Measurements from ENCODE around the gene GUF1. TPM values are rescaled to one million over a fixed set of nuclear protein-coding genes. Genes with fewer than 3 reads are reported as not detected.

Gene GUF1
- total RNA-seq, 1 donor from 2014 or later: 26.0 TPM

DNA sequence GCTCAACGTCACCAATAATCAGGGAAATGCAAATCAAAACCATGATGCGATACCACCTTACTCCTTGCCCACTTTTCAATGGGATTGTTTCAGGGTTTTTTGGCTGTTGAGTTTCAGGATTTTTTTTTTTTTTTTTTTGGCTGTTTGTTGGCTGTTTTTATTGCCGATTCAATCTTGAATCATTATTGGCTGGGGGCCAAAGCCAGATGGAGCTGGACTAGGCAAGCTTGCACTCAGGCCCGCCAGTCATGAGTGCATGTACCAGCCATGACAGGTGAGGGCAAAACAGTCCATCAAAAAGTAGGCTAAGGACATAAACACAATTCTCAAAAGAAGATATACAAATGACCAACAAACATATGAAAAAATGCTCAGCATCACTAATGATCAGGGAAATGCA is 40.1 kb upstream of the GUF1 start:
- Mint-ChIP-seq H3K4me1 (no peaks in the 10 kb centered on the region), H3K9me3 (peaks cover 5% of the 10 kb centered on the region), H3K4me3 (no peak overlapping the region), H3K27me3 (peaks cover 1% of the 10 kb centered on the region), H3K27ac (no peak overlapping the region), H3K36me3 (ENCODE audit: low read depth) (no peaks in the 10 kb centered on the region)
- DNase-seq (no peak), ATAC-seq (ENCODE audit: low read depth) (no peak)
- intact Hi-C loops (cut with micrococcal nuclease): no loop called here
- POLR2A ChIA-PET: no interaction called here
- CTCF ChIA-PET: no interaction called here
- TF ChIP-seq, protein P1, sequence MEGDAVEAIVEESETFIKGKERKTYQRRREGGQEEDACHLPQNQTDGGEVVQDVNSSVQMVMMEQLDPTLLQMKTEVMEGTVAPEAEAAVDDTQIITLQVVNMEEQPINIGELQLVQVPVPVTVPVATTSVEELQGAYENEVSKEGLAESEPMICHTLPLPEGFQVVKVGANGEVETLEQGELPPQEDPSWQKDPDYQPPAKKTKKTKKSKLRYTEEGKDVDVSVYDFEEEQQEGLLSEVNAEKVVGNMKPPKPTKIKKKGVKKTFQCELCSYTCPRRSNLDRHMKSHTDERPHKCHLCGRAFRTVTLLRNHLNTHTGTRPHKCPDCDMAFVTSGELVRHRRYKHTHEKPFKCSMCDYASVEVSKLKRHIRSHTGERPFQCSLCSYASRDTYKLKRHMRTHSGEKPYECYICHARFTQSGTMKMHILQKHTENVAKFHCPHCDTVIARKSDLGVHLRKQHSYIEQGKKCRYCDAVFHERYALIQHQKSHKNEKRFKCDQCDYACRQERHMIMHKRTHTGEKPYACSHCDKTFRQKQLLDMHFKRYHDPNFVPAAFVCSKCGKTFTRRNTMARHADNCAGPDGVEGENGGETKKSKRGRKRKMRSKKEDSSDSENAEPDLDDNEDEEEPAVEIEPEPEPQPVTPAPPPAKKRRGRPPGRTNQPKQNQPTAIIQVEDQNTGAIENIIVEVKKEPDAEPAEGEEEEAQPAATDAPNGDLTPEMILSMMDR (IDR thresholded peaks at IDR 0.05): no peak

DNA sequence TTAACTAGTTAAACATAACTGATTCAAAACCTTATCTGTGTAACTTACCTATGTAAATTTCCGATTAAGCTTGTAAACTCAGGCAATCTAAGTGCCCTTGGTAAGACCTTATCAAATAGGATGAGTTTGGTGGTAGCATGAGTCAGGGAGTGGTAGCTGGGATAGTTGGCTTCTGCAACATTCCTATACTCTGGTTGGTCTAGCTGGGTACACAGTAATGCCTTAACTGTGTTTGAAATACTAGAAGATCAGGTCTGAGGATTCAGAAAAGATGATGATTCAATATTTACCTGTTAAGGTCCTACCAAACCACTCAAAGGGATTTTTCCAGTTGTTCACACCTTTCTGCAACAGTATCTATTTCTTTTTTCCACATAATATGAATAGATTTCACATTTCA is 32.1 kb upstream of the GUF1 start:
- ATAC-seq (ENCODE audit: low read depth): no peak
- ChIA-PET POLR2A (no interaction called here), CTCF (no interaction called here)
- Mint-ChIP-seq H3K4me1 (no peaks in the 10 kb centered on the region), H3K36me3 (ENCODE audit: low read depth) (no peaks in the 10 kb centered on the region), H3K27me3 (peaks cover 6% of the 10 kb centered on the region), H3K9me3 (peaks cover 19% of the 10 kb centered on the region), H3K4me3 (no peak overlapping the region), H3K27ac (no peak overlapping the region)
- no peak for DNase-seq
- intact Hi-C loops (cut with micrococcal nuclease): no loop called here
- TF ChIP-seq, protein P1 (IDR thresholded peaks at IDR 0.05): no peak

DNA sequence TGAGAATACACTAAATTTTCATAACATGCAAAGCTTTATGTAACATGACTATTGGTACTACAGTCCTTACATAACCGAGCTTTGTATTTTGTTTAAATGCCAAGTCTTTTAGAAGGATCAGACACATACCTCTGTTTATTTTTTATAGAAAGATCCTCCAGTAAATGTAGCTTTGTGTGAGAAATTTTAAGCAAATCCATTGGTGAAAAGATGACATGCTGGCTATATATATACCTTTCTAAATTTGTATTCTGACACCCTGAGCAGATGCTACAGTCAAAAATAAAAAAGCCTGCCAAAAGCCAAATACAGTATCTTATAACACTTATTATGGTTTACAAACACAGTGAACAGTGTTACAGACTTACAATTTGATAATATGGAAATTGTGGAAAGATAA is 26.8 kb upstream of the GUF1 start, which contains the start of gene YIPF7:
Gene YIPF7 (minus strand): TSS at position 201 of the 400 bp plus-strand sequence. CDS start 1,525 bp downstream, outside the sequence.
- intact Hi-C loops (cut with micrococcal nuclease): no loop called here
- Mint-ChIP-seq H3K27ac (no peak within 1 kb of the TSS), H3K4me3 (no peak within 1 kb of the TSS), H3K9me3 (no peaks in the 10 kb centered on the region), H3K4me1 (no peaks in the 10 kb centered on the region), H3K27me3 (peaks cover 6% of the 10 kb centered on the region), H3K36me3 (ENCODE audit: low read depth) (no peaks in the 10 kb centered on the region)
- POLR2A ChIA-PET: no interaction called here
- no peak for ATAC-seq (ENCODE audit: low read depth)
- CTCF ChIA-PET: no interaction called here
- DNase-seq: no peak
- TF ChIP-seq, protein P1 (IDR thresholded peaks at IDR 0.05): no peak

DNA sequence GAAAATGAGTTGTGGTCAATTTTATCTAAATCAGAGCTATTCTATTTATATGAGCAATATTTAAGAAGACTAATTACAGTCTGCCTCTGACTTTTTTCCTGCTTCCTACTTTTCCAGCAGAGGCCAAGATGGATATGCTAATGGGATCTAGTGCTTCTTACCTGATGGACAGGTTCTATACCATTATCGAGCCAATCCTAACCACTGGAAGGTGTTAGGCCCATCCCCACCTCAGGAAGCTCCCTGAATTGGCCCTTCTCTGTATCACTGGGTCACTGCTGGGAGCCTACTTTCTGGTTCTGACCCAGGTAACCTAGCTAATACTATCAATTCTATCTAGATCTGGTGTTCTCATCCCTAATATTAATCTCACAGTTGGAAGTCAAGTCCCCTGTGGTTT is 26.2 kb upstream of the GUF1 start:
- TF ChIP-seq, protein P1 (IDR thresholded peaks at IDR 0.05): no peak
- no peak overlapping the region for H3K4me3 Mint-ChIP-seq

GRCh38 chr4:44660396-44660795 is 17.8 kb upstream of the GUF1 start:
- Mint-ChIP-seq H3K4me3 (no peak overlapping the region), H3K27ac (no peak overlapping the region), H3K9me3 (no peaks in the 10 kb centered on the region), H3K27me3 (peaks cover 17% of the 10 kb centered on the region), H3K4me1 (no peaks in the 10 kb centered on the region), H3K36me3 (ENCODE audit: low read depth) (no peaks in the 10 kb centered on the region)
- DNase-seq (no peak), ATAC-seq (ENCODE audit: low read depth) (no peak)
- TF ChIP-seq, protein P1 (IDR thresholded peaks at IDR 0.05): no peak
- CTCF ChIA-PET: no interaction called here
- POLR2A ChIA-PET: no interaction called here
- intact Hi-C loops (cut with micrococcal nuclease): no loop called here

More for the DNA sequence above, 26.2 kb upstream of the GUF1 start:
- no peak for DNase-seq
- intact Hi-C loops (cut with micrococcal nuclease): no loop called here
- Mint-ChIP-seq H3K27ac (no peak overlapping the region), H3K36me3 (ENCODE audit: low read depth) (no peaks in the 10 kb centered on the region), H3K4me1 (no peaks in the 10 kb centered on the region), H3K9me3 (no peaks in the 10 kb centered on the region), H3K27me3 (peaks cover 3% of the 10 kb centered on the region)
- ChIA-PET CTCF (no interaction called here), POLR2A (no interaction called here)
- ATAC-seq (ENCODE audit: low read depth): no peak

Measured in activated B cell treated with CpG ODN at 0.5 μM for 24 hours (primary cell).